ENCODE data around the gene ERC2.

The ERC2 gene

DNA sequence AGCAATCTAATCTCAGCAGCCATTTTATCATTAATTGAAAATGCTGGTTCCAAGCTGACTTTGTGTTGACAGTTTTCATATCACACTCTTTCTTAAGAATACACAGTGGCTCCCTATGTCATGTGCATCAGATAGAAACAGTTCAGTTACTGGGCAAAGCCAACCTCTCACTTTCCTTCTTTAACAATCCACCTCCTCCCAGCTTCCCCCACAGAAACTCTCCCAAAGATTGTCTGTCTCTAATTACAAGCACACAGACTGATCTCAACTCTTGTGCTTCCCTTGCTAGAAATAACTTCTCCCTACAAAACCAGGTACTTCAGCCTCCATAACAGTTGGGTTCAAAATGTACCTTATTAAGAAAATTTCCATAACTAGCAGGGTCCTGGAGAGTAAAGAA, 752.2 kb downstream of the ERC2 start:
- no peak for DNase-seq (ENCODE audit: low read depth)

DNA sequence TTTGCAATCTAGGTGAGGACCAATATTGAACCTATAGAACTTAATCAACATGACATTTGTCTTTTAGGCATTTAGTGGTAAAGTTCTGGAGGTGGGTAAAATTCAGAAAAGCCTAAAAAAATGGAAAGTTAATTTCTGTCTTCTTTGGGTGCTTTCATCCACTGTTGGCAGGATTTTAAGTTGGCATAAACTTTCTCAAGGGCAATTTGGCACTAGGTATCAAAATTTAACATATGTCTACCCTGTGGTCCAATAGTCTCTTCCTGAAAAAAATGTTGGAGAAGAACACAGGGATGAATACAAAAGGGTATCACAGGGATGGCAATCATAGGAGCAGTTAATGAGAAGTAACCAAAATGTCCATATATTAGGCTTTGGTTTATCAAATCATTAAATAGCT, 754.2 kb downstream of the ERC2 start:
- no peak for DNase-seq (ENCODE audit: low read depth)

DNA sequence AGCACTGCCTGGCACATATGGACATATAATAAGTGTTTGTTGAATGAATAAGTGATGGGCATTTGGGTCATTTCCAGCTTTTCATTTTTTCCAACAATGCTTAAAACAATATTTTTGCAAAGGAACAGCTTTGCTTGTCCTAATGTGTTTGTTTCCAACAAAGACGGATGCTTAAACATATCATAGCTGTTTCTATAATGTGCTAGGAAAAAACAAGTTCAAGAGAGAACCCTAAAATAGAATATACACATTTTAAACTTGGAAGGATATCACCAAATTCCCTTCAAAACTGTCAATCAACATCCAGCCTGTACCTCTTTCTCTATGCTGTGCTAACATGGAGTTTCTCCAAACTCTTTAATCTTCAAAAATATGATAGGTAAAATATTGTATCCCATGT, 756.6 kb downstream of the ERC2 start:
- no peak for DNase-seq (ENCODE audit: low read depth)

DNA sequence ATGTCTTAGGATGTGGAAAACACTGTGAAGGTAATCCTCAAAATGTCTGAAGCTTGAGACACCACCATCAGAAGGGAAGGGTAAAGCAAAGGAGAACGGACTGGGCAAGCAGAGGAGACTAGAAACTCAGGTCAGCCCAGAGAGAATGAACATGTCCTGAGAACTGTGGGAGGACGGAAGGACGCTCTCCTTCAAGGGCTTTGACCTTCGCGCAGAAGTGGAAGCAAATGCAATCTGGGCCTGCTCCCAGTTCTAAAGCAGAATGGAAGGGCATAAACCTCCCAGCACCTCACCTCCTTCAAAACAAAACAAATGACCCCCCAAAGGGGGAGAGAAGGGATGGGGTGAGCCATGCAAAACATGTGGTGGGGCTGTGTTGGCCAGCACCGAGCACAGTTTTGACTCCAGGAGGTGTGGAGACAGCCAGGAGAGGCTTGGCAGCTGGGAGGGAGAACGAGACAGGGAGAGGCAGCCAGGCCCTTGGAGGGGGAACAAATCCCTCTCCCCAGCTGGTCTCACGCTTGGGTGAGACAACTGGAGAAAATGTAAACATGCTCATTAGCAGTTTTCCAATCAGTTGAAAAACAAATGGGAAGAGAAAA, 758.8 kb downstream of the ERC2 start:
- DNase-seq (ENCODE audit: low read depth): no peak

DNA sequence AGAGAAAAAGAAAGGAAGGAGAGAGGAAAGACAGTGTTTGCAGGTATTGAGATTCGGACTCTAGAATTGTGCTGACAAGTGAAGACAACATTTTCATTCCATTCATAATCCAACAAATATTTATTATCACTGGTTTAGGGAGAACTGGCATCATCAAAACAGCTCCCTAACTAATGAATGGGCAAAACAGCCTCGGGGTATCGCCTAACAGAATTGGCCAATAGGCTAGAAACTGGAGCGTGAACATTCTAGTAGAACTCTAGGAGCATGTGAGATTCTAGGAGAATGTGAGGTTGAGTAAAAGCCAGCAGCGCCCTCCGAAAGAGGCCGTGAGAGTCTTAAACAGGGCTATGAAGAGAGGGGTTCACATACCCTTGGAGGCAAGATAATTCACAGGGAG, 759.3 kb downstream of the ERC2 start:
- DNase-seq (ENCODE audit: low read depth): no peak

DNA sequence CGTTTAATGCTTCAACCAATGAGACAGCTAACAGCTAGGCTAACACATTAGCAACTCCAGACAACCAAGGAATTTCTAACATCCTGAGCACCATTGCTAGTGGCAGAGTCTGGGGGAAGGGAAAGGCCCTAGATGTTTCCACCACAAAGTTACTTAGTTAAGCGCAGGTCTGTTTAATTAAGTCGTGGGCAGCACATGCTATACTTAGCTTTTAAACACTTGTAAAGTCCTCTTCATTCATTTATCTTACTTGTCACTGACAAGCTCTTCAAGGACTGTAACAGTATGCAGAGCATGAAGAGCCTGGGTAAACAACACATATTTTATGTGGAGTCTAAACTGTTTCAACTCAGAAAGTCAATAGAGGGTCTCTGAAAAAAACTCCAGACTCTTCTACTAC, 760.0 kb downstream of the ERC2 start:
- no peak for DNase-seq (ENCODE audit: low read depth)

DNA sequence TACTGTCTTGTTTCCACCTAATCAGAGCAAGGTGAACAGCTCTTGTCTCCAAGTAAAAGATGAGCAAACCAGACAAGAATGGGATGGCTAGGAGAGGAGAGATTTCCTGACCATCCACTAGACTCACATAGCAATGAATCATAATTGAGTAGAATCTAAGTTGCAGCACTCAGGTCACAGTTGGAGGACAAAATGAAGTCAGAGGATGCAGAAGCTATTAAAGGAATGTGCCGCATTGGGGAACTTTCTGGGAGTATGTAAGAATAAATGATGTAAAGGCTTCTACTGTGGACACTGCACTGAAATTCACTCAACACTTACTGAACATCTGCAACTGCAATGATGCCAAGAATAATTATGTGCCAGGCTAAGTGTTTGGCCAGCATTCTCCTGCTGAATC, 763.7 kb downstream of the ERC2 start:
- peak; percentile 27 for DNase-seq (ENCODE audit: low read depth)

DNA sequence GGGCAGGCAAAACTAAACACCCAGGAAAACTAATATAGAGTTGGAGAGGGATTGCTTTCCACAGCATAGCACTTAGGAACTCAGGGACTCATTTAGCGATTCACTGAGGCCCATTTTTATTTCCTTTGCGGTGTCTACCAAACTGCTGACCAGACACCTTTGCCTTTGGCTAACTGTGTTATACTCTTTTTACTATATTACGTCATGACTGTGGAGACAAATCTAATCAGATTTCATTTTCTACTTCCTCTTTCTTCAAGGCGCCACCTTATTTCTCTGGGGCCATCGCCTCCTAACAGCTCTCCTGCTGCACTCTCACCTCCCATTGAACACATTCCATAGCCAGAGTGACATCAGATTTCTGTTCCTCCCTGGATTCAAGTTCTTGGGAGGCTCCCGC, 765.4 kb downstream of the ERC2 start:
- DNase-seq (ENCODE audit: low read depth): no peak

DNA sequence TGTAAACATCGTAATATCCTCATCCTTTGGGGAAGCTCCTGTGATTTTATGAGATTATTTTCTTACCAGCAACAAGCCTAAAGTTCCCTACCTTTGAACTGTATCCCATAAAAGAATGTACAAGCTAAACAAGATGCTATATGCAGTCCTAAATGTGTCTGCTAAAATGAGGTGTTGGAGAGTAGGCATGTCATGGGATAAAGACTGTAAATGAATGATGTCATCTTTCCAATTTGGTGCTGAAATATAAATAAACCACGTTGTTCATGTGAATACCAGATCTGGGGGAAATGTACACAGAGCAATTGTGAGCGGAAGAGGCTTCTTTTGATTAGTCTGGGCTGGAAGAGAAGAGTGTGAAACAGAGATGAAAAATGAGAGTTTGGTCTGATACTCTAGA, 766.3 kb downstream of the ERC2 start:
- no peak for DNase-seq (ENCODE audit: low read depth)

DNA sequence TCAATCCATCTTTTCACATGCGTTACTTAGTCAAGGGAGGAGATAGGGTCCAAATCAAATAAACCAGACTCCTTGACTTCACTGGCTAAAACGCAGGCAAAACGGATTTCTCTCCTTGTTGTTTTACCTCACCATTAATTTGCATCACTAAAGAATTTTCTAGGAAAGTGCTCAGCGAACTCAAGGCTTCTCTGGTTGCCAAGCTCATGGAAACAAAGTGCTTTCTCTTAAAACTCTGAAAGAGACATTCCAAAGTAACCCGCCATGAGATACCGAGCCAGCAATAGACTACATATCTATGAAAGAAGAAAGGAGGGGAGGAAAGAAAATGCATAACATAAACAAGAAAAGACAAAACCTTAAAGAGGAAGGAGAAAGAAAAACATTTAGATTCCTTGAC, 769.4 kb downstream of the ERC2 start:
- no peak for DNase-seq (ENCODE audit: low read depth)

DNA sequence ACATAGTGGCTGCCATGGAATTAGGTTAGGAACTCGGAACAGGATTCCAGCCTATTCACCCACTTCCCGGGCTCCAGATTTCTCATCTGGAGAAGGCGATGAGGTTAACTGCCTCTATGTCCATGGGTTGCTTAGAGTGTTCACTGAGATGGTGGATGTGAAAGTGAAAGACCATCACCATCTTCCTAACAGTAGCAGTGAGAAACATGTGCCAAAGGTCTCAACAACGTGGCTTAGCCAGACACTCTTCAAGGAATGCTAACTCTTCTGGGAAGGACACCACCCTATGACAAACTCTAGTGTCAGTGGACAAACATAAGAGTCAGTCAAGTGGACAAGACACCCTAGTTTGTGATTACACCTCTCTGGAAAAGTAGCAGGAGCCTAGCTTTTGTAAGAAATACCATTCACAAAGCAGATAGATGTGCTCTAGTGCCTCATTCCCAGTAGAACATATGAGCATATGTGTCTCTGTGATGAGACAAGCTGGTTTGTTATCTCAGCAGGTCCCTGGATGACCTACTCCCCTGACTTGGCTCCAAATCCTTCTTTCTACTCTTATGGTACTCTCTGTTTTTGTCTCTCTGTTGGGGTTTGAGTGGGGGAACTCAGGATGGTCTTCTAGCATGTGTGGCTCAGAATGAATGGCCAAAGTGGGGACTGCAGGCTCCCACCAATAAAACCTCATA, 770.9 kb downstream of the ERC2 start:
- no peak for DNase-seq (ENCODE audit: low read depth)

DNA sequence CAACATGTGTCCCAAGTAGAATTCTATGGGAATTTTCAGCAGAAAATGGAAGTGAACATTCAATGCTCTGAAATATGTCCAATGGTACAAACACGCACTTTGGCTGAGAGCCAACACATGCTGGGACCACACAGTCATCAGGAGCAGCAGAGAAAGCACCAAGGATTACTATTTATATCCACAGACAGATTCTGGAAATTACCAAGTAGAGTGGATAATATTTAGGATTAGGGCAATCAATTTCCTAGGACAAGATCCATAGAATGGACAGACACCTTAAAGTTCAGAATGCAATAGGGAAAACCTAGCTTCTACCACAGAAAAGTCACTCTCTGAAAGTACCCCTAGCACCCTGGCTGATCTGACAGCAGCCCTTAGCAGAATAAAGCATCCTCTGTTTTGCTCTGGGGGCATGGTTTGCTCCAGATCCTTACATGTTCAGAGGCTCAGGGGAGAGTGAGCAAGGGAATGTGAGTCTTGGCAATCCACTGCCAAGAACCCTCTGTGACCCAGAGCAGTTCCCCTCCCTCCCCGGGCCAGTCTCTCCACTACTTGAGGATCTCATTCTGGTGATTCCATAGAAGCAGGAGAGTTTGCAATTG, 775.2 kb downstream of the ERC2 start:
- DNase-seq (ENCODE audit: low read depth): peak; percentile 5

DNA sequence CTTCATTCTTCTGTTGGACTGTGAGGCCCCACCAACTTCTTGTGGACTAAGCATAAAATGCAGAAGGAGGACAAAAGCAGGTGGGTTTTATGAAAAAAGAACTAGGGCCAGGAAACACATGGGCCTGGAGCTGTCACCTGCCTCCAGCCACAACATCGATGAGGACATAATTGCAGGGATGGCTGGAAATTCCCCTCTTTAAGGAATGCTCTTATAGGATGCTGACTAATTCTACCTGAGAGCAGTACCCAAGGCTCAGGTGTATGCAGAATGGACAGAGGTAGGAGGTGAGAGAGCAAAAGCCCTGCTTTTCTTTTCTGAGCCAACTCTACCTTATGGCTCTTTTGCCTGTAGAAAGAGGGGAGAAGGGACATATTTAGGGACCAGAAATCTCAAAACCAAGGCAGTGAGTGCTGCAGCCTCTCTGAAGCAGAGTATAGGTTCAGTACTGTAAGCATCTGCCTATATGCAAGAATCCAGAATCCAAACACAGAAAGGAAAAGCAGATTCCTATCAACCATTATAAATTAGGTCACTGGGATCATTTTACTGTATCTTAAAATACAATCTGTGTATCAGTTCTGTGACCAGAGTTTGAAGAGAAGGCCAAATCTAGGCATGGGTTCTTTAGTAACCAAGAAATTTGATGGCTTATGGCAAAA, 775.8 kb downstream of the ERC2 start:
- no peak for DNase-seq (ENCODE audit: low read depth)

DNA sequence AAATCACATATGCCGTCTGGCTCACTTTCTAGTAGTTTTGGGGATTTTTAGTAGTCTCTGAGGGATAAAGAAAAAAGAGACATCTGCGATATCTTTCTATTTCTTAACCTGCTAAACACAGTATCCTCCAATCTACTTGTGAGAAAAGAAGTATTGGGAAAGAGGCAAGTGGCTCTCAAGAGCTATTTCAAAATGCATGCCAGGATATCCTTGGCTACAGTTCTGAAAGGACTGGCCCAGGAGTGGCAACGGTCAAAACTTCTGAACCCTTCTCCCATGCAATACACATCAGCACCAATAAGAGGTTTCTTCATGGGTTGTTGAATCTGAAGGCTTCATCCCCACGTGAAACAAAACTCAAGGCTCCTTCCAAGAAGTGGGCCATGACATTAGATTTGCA, 777.1 kb downstream of the ERC2 start:
- DNase-seq (ENCODE audit: low read depth): peak; percentile 10

DNA sequence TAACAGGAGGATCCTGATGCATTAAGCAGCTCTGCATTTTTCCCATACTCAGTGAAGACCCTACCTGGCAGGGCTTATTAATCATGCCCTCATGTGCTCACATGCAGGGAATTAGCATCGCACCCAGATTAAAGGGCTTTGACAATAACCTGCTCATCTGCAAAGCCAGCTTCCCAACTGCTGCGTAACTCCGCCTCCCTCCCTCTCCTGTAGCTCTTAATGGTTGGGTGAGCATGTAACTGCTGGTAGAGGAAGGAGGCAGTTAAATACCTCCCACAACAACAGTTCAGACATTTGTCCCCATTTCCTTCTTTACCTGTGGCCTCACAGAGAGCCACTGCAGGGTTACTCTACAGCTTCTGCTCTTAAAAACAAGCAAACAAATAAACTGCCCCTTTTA, 777.5 kb downstream of the ERC2 start:
- DNase-seq (ENCODE audit: low read depth): no peak

DNA sequence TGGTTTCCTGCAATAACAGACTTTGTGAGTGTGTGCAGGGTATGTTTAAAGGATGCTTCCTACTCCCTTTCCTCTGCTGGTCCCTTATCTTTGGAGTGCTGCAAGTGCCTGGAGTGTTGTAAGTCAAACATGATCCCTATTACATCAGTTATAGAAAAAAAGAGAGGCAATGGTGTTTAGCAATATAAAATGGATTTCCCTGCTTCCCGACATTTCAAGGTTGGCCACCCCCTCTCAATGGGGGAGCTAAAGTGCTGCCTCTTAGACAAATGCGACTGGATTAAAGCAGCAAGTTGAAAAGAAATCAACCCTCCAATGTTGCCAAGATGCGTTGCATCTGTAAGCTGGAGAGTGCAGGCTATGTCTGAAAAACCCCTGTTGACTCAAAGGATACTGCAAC, 778.1 kb downstream of the ERC2 start:
- DNase-seq (ENCODE audit: low read depth): no peak

DNA sequence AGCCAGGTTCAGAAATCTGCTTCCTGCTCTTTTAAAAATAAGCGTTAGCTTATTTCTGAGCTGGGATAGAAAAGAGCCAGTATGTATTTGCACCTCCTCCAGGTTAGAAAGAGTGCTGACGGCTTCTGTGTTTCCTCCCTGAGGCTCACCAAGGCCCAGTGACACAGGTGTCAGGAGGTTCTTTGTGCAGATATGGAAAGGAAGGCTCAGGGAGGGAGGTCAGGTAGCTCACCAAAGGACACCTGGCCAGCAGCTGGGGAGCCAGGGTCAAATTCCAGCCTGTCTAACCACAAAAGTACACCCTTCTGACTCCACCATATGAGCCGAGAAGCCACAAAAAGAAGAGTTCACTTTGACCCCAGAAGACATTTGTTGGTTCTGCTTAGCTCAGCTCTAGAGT, 780.1 kb downstream of the ERC2 start:
- no peak for DNase-seq (ENCODE audit: low read depth)

DNA sequence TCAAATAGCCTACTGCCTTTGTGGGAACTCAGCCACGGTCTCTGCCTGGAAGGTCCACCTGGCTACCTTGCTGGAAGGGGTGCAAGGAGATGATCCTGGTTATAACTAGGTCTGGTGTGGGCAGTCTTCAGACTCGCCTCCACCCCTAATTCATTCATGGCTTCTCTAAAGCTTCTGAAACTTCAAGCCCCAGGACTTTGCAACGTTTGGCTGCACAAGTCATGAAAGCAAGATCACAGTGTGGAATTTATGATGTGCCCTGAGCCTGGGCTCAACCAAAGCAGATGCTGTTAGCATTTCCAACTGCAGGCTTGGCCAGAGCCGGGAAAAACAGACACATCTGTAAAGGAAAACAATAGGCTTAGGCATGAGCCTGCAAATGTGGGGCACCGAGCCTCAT, 780.7 kb downstream of the ERC2 start:
- no peak for DNase-seq (ENCODE audit: low read depth)

DNA sequence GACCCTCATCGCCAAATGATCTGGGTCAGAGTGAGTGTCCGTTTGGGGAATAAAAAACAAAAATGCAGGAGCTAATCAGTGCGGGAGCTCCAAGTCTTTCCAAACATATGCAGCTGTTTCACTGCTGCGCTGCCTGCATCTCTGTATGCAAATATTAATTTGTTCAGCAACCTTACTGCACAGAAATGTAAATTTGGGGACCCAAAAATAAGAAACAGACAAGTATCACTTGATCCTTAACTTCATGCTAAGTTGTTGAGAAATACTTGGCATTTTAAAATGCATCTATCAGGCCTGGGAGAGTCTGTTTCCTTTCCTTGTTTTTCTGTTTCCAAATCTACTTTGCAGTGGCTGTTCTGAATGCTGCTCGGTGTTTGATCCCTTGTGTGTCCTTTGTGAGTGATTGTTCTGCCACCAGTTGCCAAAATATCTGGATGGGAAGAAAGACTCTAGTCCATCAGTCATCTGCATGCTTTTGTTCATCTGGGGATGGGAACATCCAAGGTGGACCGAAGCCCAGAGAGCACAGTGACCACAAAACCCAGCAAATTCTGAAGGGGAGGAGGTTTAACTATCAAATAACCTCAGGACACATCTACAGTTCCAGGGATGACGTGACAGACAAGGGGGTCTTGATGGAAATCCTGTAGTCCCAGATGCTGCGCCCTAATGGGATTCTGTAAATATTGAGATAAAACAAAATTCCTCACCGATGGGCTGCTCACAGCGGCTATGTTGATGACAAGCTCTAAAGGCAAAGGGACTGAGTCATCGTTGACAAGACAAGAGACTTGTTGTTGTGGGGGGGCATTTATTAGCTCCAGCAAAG, 781.6 kb downstream of the ERC2 start:
- peak; percentile 8 for DNase-seq (ENCODE audit: low read depth)

DNA sequence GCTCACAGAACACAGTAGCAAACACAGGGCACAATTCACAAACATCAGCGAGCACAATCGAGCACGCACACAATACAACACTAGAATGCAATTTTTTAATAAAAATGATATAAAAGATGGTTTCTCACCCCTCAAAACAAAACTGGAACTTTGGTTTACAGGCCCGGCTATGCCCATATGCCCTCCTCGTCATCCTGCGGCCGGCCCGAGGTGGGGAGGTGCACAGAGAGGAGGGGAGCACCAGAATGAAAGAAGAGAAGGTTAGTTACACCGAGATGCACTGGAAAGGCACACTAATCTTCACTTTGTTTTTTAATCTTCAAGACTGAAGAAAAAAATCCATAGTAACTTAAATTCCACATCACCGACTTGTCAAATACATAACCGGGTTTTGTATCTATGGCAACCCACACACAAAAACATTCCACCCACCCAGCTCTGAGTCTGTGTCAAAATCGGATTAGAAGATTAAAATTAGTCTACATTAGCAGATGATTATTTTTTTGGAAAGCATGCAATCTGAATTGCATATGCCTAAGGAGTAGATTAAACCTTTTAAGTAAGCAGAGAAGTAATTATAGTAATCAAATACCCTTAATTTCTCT, 784.5 kb downstream of the ERC2 start:
- no peak for DNase-seq (ENCODE audit: low read depth)

DNA sequence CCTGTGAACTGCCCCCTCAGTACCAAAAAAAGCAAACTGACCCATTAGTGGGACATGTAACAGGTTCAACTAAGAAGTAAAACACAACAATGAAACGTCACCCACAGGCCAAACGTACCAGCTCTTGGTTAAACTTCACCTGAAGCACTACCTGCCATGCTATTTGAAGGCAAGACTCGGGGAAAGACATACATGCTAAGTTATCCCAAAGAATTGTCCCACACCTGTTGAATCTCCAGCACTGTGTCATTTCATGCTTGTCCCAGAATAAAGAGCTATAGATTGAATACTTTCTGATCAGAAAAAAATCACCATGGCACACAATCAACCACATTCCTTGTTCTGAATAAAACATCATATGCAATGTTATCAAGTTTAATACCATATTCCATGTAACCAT, 785.8 kb downstream of the ERC2 start:
- DNase-seq (ENCODE audit: low read depth): no peak
